Measurements from ENCODE around the gene MRPL33.

The MRPL33 gene

GRCh38 chr2:27779417-27780055 lies 8.0 kb downstream of the MRPL33 start:
- no peak for DNase-seq

GRCh38 chr2:27781496-27781895 lies 10.0 kb downstream of the MRPL33 start:
- DNase-seq: no peak

GRCh38 chr2:27782701-27783100 lies 11.2 kb downstream of the MRPL33 start:
- DNase-seq: no peak

- no peak for DNase-seq
These were observed 19.3 kb downstream of the MRPL33 start for GRCh38 chr2:27790796-27791195.

GRCh38 chr2:27792759-27793158 lies 21.2 kb downstream of the MRPL33 start:
- no peak for DNase-seq

GRCh38 chr2:27795093-27795834 lies 23.7 kb downstream of the MRPL33 start:
- no peak for DNase-seq

- no peak for DNase-seq
These were observed 24.4 kb downstream of the MRPL33 start for GRCh38 chr2:27795868-27796277.

GRCh38 chr2:27796791-27797765 lies 25.6 kb downstream of the MRPL33 start:
- no peak for DNase-seq

- no peak for DNase-seq
These were observed 26.3 kb downstream of the MRPL33 start for GRCh38 chr2:27797841-27798240.

- no peak for DNase-seq
These were observed 27.0 kb downstream of the MRPL33 start for GRCh38 chr2:27798486-27798885.

- DNase-seq: no peak
These were observed 27.6 kb downstream of the MRPL33 start for GRCh38 chr2:27798948-27799645.

GRCh38 chr2:27799646-27800010 lies 28.1 kb downstream of the MRPL33 start:
- DNase-seq: no peak

GRCh38 chr2:27800856-27801255 lies 29.3 kb downstream of the MRPL33 start:
- DNase-seq: no peak

- DNase-seq: no peak
These were observed 31.0 kb downstream of the MRPL33 start for GRCh38 chr2:27802547-27802946.

GRCh38 chr2:27803046-27803445 lies 31.5 kb downstream of the MRPL33 start:
- no peak for DNase-seq

- DNase-seq: no peak
These were observed 32.6 kb downstream of the MRPL33 start for GRCh38 chr2:27804146-27804545.

- DNase-seq: no peak
These were observed 33.7 kb downstream of the MRPL33 start for GRCh38 chr2:27805180-27805579.

GRCh38 chr2:27806311-27807059 lies 35.0 kb downstream of the MRPL33 start:
- DNase-seq: no peak

GRCh38 chr2:27807476-27807875 lies 36.0 kb downstream of the MRPL33 start:
- DNase-seq: peak; percentile 2 to 5

- DNase-seq: no peak
These were observed 36.9 kb downstream of the MRPL33 start for GRCh38 chr2:27808418-27808817.

- DNase-seq: no peak
These were observed 37.5 kb downstream of the MRPL33 start for GRCh38 chr2:27808984-27809383.

GRCh38 chr2:27809761-27810241 lies 38.3 kb downstream of the MRPL33 start:
- no peak for DNase-seq

Measured in activated CD4-positive, alpha-beta T cell treated with anti-CD3 and anti-CD28 coated beads, Interleukin-2, amount 50 U/mL, for 4 hours (primary cell).